Activated CD4-positive, alpha-beta T cell treated with anti-CD3 and anti-CD28 coated beads, Interleukin-2, amount 10 ng/mL, durations not matched to agents 7 days and 5 days (primary cell): ENCODE results near the gene KRTAP5-1. TPM values are rescaled to one million over a fixed set of nuclear protein-coding genes. Genes with fewer than 3 reads are reported as not detected.
"Not testable (repeated sequence)": the region's sequence is repeated elsewhere in the genome, so short reads cannot be mapped to it uniquely, and the experiment has no call there.

Source experiments
- CTCF ChIA-PET: fragments of 350-600 bp; sonication (Branson Sonifier 250); formaldehyde crosslinking; loops from one replicate; lab custom pipeline; 2021; ENCODE audit warnings: antibody characterized with exemption; lab: Charles Lee
- POLR2A ChIA-PET: fragments of 350-600 bp; sonication (Branson Sonifier 250); formaldehyde crosslinking; loops from one replicate; lab custom pipeline; 2021; ENCODE audit warnings: antibody characterized with exemption; lab: Charles Lee
- DNase-seq: peaks from one replicate; pipeline ENCODE4 v3.0.0-alpha.2; 2020
- H3K27ac Mint-ChIP-seq: one replicate; pipeline ENCODE4 v1.8.0; 2021; ENCODE audit warnings: mild to moderate bottlenecking, moderate library complexity, mixed read lengths
- H3K27me3 Mint-ChIP-seq: one replicate; pipeline ENCODE4 v1.8.0; 2021; ENCODE audit warnings: mixed read lengths
- H3K36me3 Mint-ChIP-seq: one replicate; pipeline ENCODE4 v1.8.0; 2021; ENCODE audit warnings: low read depth, mixed read lengths
- H3K4me1 Mint-ChIP-seq: one replicate; pipeline ENCODE4 v1.8.0; 2021; ENCODE audit warnings: mixed read lengths
- H3K4me3 Mint-ChIP-seq: one replicate; pipeline ENCODE4 v1.8.0; 2021; ENCODE audit warnings: mild to moderate bottlenecking, moderate library complexity, mixed read lengths
- H3K9me3 Mint-ChIP-seq: one replicate; pipeline ENCODE4 v1.8.0; 2021; ENCODE audit warnings: mixed read lengths
- total RNA-seq, 2 experiments: library from RNA; stranded (reverse); gene quantifications; one replicate each; pipeline ENCODE4 v1.2.3, GENCODE V29; 2021

KRTAP5-1 gene
- total RNA-seq, 2 experiments from 2014 or later = not detected

DNA sequence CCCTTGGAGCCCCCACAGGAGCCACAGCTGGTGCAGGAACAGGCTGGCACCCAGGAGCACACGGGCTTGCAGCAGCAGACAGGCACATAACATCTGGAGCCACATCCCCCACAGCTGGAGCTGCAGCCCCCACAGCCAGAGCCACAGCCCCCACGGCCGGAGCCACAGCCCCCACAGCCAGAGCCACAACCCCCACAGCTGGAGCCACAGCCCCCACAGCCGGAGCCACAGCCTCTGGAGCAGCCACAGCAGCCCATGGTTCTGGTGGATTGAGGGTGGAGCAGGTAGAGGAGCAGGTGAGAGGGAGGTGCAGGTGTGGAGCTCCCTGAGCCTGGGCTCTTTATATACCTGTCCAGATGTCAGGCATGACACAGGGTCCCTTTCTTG is 12.9 kb upstream of the KRTAP5-1 start, which contains the start of gene KRTAP5-2:
Gene KRTAP5-2, minus strand, starts transcription at position 301 of the 387 bp plus-strand sequence. Its CDS starts 44 bp downstream, at position 257.
- ChIA-PET POLR2A (no interaction called here), CTCF (interaction anchor here (1.1 kb wide), 1 partner anchor 9 kb away, joined by 3 read pairs; no protein-coding TSS in a partner anchor)
- no peak for DNase-seq
- Mint-ChIP-seq H3K4me3 (no peak within 1 kb of the TSS), H3K27me3 (peaks cover 64% of the 10 kb centered on the region), H3K9me3 (no peaks in the 10 kb centered on the region), H3K4me1 (peaks cover 7% of the 10 kb centered on the region), H3K27ac (no peak within 1 kb of the TSS), H3K36me3 (no peaks in the 10 kb centered on the region)

DNA sequence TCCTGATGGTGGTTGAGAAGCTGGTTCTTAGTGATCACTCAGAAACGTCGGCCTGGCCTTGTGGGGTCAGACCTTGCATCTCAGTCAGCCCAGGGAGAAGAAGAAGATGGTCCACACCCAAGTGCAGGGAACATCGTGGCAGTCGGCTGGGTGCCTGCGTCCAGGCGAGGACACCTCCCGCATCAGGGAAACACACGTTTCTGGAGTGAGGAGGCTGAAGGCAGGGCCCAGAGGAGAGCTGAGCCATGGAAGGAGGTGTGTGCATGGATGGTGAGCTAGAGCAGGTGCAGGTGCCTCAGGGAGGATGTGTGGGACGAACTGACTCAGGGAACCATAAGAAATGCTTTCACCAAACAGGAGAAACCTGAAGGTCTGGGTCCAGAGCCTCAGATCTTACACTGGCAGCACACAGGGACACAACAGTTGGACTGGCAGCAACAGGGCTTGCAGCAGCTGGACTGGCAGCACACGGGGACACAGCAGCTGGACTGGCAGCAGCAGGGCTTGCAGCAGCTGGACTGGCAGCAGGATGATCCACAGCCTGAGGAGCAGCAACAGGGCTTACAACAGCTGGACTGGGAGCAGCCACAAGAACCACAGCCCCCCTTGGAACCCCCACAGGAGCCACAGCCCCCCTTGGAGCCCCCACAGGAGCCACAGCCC is 12.4 kb upstream of the KRTAP5-1 start:
- H3K9me3 Mint-ChIP-seq = no peaks in the 10 kb centered on the region
- H3K27me3 Mint-ChIP-seq = peaks cover 67% of the 10 kb centered on the region
- ChIA-PET CTCF (interaction anchor here (1.1 kb wide), 1 partner anchor 9 kb away, joined by 3 read pairs; no protein-coding TSS in a partner anchor), POLR2A (no interaction called here)
- DNase-seq = no peak
- peaks cover 7% of the 10 kb centered on the region for H3K4me1 Mint-ChIP-seq
- no peak overlapping the region for H3K27ac Mint-ChIP-seq
- H3K36me3 Mint-ChIP-seq = no peaks in the 10 kb centered on the region
- no peak overlapping the region for H3K4me3 Mint-ChIP-seq

DNA sequence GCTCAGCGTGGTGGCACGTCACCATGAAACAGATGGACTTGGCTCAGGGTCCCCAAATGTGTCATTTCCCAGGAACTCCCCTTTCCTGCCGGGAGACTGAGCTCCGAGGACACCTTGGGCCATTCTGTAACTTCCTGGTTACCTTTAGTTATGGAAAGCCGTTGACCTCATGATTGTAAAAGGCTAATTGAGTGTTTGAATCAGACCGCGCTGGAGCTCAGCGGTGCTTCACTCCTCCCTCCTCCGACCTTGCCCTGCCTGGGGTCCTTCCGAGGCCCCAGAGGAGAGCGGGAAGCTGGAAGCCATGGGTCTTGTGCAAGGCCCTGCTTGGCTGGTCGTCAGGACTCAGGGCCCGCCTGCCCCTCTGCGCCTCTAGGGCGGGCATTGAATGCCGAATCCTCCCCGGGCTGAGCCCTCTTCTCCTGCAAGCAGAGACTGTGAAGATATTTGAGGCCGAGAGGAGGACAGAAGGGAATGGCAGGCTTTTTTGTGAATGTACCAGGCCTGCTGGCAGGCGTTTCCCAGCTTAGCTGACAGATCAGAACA is 11.6 kb upstream of the KRTAP5-1 start:
- DNase-seq, H3K36me3 Mint-ChIP-seq, POLR2A ChIA-PET, H3K4me3 Mint-ChIP-seq, H3K9me3 Mint-ChIP-seq, H3K4me1 Mint-ChIP-seq, CTCF ChIA-PET, H3K27ac Mint-ChIP-seq: not testable (repeated sequence)
- H3K27me3 Mint-ChIP-seq = peaks cover 65% of the 10 kb centered on the region

DNA sequence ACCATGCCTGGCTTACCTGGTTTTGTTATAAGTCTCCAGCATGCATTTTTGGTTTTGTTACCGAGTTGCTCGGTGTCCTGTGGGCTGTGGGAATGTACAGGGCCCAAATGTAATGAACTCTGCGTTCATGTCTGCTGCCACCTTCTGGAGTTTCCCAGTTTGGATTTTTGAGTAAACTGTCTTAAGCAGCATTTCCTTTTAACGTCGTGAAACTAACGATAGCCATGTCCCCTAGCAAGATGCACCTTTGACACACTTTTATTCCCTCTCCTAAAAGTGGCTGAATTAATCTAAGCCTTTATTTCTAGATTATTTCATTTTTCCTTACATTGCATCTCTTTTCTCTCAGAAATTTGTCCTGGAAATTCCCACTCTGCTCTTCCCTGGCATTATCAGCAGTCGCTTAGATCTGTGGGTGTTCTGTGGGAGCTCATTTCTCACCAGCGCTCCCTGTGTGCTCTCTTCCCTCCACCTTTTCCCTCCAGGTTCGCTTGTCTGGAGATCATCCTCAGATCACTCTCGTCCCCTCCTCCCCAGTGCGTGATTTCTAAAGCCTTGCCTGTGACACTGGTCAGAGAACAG is 11.0 kb upstream of the KRTAP5-1 start:
- H3K9me3 Mint-ChIP-seq, DNase-seq, H3K4me3 Mint-ChIP-seq, H3K36me3 Mint-ChIP-seq, H3K27ac Mint-ChIP-seq, POLR2A ChIA-PET, H3K4me1 Mint-ChIP-seq: not testable (repeated sequence)
- CTCF ChIA-PET = interaction anchor here (2.6 kb wide), 1 partner anchor 57 kb away, joined by 9 read pairs; no protein-coding TSS in a partner anchor
- H3K27me3 Mint-ChIP-seq = peaks cover 63% of the 10 kb centered on the region

DNA sequence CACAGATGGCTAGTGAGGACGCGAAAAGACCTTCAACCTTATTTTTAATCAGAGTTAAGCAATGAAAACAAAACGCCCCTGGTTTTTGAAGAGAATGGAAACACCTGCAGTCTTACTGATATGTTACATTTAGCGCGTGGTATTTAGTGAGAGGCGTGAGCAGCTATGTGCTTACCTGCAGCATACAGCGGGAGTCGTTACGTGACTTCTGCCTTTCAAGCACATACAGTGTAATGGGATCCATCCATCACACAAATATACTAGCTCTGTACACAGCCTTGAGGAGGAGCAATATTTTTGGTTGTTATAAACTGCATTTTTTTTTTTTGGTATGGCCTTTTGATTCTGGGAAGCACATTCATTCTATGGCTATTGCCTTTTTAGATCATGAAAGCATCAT is 7.5 kb upstream of the KRTAP5-1 start:
- Mint-ChIP-seq H3K36me3 (peaks cover 11% of the 10 kb centered on the region), H3K27ac (no peak overlapping the region), H3K9me3 (peaks cover 5% of the 10 kb centered on the region), H3K4me3 (no peak overlapping the region), H3K27me3 (peaks cover 43% of the 10 kb centered on the region), H3K4me1 (peaks cover 22% of the 10 kb centered on the region)
- DNase-seq = no peak
- ChIA-PET CTCF (interaction anchor here (2.0 kb wide), 1 partner anchor 18 kb away, joined by 5 read pairs; no protein-coding TSS in a partner anchor), POLR2A (no interaction called here)

DNA sequence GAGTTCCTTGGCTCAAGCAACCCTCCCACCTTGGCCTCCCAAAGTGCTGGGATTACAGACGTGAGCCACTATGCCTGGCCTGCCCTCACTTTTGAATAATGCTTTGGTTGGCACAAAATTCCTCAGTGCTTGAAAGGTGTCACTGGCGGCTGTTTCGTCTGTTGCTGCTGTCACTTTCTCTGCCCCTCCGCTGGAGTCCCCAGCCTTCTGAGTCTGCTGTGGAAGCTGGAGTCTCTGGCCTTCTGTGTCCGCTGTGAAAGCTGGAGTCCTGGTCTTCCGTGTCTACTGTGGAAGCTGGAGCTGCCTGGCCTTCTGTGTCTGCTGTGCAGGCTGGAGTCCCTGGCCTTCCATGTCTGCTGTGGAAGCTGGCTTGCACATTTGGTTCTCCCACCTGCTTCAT is 4.9 kb upstream of the KRTAP5-1 start:
- Mint-ChIP-seq H3K27ac (peak overlapping the region; percentile 52), H3K27me3 (peaks cover 29% of the 10 kb centered on the region), H3K9me3 (peaks cover 5% of the 10 kb centered on the region), H3K36me3 (peaks cover 11% of the 10 kb centered on the region), H3K4me1 (peaks cover 19% of the 10 kb centered on the region), H3K4me3 (no peak overlapping the region)
- CTCF ChIA-PET = interaction anchor here (2.8 kb wide), 1 partner anchor 16 kb away, joined by 15 read pairs; no protein-coding TSS in a partner anchor
- DNase-seq = no peak
- POLR2A ChIA-PET = no interaction called here

DNA sequence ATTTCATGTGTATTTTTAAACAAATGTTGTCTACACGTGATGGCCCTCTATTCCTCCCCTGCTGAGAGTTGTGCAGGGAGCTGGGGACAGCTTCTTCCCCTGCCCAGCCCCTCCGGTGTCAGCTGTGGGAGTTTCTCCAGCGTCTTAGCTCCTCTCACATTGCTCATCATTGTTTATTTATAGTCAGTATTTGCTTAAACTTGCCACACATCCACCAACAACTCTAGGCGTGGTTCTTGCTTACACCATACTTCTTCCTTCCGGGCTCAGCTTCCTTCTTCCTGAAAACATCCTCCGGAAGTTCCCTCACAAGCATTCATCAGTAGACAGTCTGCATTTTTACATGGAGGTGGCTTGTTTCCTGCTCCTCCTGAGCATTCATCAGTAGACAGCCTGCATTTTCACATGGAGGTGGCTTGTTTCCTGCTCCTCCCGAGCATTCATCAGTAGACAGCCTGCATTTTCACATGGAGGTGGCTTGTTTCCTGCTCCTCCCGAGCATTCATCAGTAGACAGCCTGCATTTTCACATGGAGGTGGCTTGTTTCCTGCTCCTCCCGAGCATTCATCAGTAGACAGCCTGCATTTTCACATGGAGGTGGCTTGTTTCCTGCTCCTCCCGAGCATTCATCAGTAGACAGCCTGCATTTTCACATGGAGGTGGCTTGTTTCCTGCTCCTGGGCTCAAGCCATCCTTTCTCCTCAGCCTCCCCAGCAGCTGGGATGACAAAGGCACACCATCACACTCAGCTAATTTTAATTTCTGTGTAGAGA is 4.3 kb upstream of the KRTAP5-1 start:
- DNase-seq = peak; percentile 43
- Mint-ChIP-seq H3K36me3 (peaks cover 11% of the 10 kb centered on the region), H3K27me3 (peaks cover 24% of the 10 kb centered on the region), H3K4me3 (peak overlapping the region; percentile 21), H3K27ac (peak overlapping the region; percentile 92), H3K4me1 (peaks cover 20% of the 10 kb centered on the region)
- H3K9me3 Mint-ChIP-seq, POLR2A ChIA-PET: not testable (repeated sequence)
- CTCF ChIA-PET = interaction anchor here (0.6 to 2.8 kb wide), 3 partner anchors 9 to 16 kb away, joined by 3 to 15 read pairs (median 3); partner anchors contain the start of gene KRTAP5-2

DNA sequence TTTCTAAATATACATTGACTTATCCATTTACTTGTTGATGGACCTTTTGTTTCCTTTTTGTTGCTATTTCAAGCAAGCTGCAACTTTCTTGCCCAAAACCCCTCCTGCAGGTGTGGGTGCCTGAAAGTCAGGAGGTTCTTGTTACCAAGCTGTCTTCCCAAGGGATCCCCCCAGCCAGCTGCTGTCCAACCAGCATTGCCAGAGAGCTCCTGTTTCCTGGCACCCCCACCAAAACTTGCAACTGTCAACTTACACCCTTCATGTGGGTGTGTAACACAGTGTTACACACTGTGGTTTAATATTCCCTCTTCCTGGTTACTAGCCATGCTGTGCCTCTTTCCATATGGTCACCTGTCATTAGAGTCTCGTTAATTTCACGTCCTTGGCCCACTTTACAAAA is 1.6 kb upstream of the KRTAP5-1 start:
- H3K27ac Mint-ChIP-seq = no peak overlapping the region
- peaks cover 20% of the 10 kb centered on the region for H3K4me1 Mint-ChIP-seq
- peaks cover 5% of the 10 kb centered on the region for H3K9me3 Mint-ChIP-seq
- H3K27me3 Mint-ChIP-seq = peaks cover 9% of the 10 kb centered on the region
- DNase-seq = no peak
- POLR2A ChIA-PET = interaction anchor here (0.6 kb wide), 1 partner anchor 145 kb away, joined by 3 read pairs; no protein-coding TSS in a partner anchor
- peaks cover 11% of the 10 kb centered on the region for H3K36me3 Mint-ChIP-seq
- no peak overlapping the region for H3K4me3 Mint-ChIP-seq
- CTCF ChIA-PET = interaction anchor here (0.6 kb wide), 1 partner anchor 1147 kb away, joined by 4 read pairs; no protein-coding TSS in a partner anchor

DNA sequence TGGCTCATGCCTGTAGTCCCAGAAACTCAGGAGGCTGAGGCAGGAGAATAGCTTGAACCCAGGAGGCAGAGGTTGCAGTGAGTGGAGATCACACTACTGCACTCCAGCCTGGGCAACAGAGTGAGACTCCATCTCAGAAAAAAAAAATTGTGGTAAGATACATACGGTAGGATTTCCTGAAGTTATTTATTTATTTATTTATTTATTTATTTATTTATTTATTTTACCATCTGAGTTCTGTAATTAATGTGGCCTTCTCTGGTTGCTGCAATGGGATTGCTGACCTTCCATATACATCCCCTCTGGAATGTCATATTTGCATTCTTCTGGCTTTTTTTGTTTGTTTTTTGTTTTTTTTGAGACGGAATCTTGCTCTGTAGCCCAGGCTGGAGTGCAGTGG is 2.2 kb downstream of the KRTAP5-1 start:
- CTCF ChIA-PET = interaction anchor here (1.1 kb wide), 1 partner anchor 9 kb away, joined by 3 read pairs; no protein-coding TSS in a partner anchor
- POLR2A ChIA-PET, H3K4me3 Mint-ChIP-seq, H3K9me3 Mint-ChIP-seq, H3K36me3 Mint-ChIP-seq, H3K27ac Mint-ChIP-seq, H3K4me1 Mint-ChIP-seq, DNase-seq: not testable (repeated sequence)
- peaks cover 13% of the 10 kb centered on the region for H3K27me3 Mint-ChIP-seq

DNA sequence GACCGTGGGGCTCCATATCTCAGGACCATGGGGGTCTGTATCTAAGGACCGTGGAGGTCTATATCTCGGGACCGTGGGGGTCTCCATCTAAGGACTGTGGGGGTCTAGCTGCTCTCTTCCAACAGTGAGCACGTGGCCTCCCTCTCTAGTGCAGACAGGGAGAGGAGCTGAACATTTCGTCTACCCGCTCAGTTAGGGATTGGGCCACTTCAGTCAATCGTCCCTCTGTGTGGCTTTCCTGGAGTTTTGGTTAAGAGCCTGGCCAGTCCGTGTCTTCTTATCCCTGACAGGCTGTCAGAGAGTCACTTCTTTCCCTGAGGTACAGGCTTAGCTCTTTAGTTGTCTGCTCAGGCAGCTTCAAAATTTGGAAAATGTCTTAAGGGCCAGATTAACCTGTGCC is 3.1 kb downstream of the KRTAP5-1 start:
- Mint-ChIP-seq H3K27ac (no peak overlapping the region), H3K27me3 (peaks cover 13% of the 10 kb centered on the region), H3K36me3 (no peaks in the 10 kb centered on the region), H3K4me3 (no peak overlapping the region), H3K4me1 (peaks cover 5% of the 10 kb centered on the region), H3K9me3 (peaks cover 9% of the 10 kb centered on the region)
- CTCF ChIA-PET = interaction anchor here (1.1 kb wide), 1 partner anchor 8 kb away, joined by 3 read pairs; no protein-coding TSS in a partner anchor
- POLR2A ChIA-PET = no interaction called here
- no peak for DNase-seq

DNA sequence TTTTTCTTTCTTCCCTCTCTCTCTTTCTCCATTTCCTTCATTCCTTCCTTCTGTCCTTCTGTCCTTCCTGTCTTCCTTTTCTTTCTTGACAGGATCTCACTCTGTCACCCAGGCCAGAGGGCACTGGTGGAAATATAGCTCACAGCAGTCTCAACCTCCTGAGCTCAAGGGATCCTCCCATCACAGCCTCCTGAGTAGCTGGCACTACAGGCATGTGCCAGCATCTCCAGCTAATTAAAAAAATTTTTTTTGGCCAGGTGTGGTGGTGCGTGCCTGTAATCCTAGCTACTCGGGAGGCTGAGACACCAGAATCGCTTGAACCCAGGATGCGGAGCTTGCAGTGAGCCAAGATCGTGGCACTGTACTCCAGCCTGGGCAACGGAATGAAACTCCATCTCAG is 8.3 kb downstream of the KRTAP5-1 start:
- no peak for DNase-seq
- Mint-ChIP-seq H3K36me3 (no peaks in the 10 kb centered on the region), H3K4me1 (peaks cover 7% of the 10 kb centered on the region), H3K9me3 (peaks cover 9% of the 10 kb centered on the region), H3K27ac (no peak overlapping the region), H3K4me3 (no peak overlapping the region), H3K27me3 (peaks cover 24% of the 10 kb centered on the region)
- ChIA-PET CTCF (interaction anchor here (0.6 to 0.7 kb wide), 3 partner anchors 29 to 374 kb away, joined by 3 to 4 read pairs (median 3); no protein-coding TSS in a partner anchor), POLR2A (no interaction called here)

DNA sequence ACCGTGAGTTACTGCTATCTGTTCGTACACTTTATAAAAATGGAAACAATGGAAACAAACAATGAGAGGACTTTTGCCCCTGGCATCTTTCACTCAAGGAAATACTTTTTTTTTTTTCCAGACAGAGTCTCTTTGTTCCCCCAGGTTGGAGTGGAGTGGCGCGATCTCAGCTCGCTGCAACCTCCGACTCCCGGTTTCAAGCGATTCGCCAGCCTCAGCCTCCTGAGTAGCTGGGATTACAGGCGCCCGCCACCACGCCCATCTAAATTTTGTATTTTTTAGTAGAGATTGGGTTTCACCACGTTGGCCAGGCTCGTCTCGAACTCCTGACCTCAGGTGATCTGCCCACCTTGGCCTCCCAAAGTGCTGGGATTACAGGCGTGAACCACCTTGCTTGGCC is 9.3 kb downstream of the KRTAP5-1 start:
- POLR2A ChIA-PET, CTCF ChIA-PET, H3K4me3 Mint-ChIP-seq: not testable (repeated sequence)

More for the DNA sequence above, 9.3 kb downstream of the KRTAP5-1 start:
- not testable (repeated sequence) for DNase-seq, H3K9me3 Mint-ChIP-seq, H3K27ac Mint-ChIP-seq, H3K4me1 Mint-ChIP-seq, H3K36me3 Mint-ChIP-seq
- H3K27me3 Mint-ChIP-seq = peaks cover 26% of the 10 kb centered on the region
